Stimulated activated CD4-positive, alpha-beta T cell treated with anti-CD3 and anti-CD28 coated beads, Interleukin-4, amount 100 ng/mL, for 48 hours (primary cell): ENCODE measurements around the gene GNG7.
A peak's percentile ranks its signal among the peaks of the same experiment; 100 is the strongest.
"Not testable (repeated sequence)": the region's sequence is repeated elsewhere in the genome, so short reads cannot be mapped to it uniquely, and the experiment has no call there.

Source experiments
- DNase-seq, 2 donors: peaks; one replicate each; pipeline ENCODE4 v3.0.0-alpha.2; 2020; ENCODE audit warnings: low read depth in 2 of 2

The GNG7 gene

DNA sequence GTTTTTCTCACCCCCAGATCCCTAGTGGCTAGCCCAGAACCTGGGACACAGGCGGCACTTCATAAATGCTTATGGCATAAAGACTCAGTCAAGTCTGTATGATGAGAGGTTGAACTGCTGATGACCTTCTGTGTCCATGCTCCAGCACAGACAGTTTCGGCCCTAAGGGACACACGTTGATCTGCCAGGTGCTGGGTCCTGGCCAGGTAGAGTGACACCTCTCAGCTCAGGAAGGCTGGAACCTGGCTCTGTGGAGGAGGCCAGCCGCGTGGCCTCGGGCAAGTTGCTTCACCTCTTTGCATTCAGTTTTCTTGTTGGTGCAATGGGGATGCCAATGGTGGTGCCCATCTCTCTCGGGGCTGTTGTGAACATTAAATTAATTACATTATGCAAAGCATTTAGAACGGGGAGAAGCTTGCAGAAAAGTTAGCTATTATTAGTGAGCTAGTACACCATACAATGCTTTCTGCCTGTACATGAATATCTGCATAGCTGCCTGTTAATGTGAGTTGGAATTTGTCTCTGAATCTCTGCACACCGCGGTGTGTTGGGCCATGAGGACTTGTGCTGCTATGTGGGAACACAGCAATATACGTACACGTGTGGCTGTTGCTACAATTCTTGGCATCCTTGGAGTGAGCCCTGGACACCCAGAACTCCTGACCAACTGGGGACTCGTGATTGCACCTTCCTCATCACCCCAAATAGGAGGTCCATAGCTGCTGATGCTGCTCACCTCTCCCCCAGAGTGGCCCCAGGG lies 218.1 kb downstream of the GNG7 start:
- DNase-seq = no peak

DNA sequence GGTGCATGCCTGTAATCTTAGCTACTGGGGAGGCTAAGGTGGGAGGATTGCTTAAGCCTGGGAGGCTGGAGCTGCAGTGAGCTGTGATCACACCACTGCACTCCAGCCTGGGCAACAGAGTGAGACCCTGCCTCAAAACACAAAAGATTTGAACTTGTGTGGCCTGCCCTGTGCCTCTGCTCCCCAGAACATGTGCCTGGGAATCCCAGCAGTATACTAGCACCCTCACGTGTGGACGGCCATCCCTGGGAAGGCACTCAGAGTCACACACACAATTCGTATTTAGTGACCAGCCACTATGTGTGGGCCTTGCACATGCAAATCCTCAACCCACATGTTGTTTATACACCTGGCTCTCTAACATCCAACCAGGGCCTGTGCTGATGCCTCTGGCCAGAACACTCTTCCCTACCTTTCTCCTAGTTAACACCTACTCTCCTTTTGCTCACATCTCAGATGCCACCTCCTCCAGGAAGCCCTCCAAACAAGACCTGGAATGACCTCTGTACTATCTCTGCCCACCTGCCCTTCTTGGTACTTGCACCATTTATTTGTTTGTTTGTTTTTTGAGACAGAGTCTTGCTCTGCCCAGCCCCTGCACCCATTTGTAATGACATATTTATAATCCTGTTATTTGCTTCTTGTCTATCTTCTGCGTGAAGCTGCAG lies 218.9 kb downstream of the GNG7 start:
- no peak for DNase-seq

DNA sequence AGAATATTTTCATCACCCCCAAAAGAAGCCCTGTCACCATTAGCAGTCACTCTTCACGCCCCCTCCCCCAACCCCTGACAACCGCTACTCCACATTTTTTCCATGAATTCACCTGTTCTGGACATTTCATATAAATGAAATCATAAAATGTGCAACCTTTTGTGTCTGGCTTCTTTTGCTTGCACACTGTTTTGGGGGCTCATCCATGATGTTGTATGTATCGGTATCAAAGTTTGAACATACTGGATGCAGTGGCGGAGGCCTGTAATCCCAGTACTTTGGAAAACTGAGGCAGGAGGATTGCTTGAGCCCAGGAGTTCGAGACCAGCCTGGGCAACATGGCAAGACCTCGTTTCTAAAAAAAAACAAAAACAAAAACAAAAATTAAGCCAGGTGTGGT lies 219.4 kb downstream of the GNG7 start:
- no peak for DNase-seq

DNA sequence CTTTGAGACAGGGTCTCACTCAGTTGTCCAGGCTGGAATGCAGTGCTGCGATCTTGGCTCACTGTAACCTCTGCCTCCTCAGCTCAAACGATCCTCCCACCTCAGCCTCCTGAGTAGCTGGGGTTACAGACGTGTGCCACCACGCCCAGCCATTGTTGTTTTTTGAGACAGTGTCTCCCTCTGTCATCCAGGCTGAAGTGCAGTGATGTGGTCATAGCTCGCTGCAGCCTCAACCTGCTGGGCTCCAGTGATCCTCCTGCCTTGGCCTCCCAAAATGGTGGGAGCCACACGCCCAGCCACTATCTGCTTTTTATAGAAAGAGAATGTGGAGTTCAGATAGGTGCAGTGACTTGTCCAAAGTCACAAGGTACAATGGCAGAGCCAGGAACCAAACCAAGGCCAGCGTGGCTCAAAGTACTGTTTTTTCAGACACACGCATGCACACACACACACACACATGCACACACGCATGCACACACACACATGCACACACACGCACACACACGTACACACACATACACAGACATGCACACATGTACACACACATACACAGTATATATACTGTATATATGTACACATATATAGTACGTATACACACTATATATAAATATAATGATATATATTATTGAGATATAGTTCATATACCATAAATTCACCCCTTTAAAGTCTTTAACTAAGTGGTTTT lies 220.0 kb downstream of the GNG7 start:
- DNase-seq = no peak

DNA sequence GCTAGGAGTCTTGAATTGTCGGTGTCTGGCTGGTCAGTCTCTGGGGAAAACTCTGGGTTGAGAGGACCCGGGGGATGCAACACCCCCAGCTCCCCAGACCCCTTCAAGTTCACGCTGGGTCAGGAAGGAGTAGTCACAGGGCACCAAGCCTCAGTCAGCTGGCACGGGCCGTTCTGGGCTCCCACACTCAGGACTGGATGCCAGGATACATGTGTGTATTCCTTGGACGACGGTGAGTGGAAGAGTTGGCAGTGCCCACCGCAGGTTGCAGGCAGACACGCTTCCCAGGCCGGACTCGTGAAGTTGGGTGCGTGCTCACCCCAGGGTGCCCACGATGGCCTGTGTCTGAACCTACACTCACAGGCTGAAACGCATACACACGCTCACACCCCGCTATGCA lies 221.0 kb downstream of the GNG7 start:
- DNase-seq = no peak

DNA sequence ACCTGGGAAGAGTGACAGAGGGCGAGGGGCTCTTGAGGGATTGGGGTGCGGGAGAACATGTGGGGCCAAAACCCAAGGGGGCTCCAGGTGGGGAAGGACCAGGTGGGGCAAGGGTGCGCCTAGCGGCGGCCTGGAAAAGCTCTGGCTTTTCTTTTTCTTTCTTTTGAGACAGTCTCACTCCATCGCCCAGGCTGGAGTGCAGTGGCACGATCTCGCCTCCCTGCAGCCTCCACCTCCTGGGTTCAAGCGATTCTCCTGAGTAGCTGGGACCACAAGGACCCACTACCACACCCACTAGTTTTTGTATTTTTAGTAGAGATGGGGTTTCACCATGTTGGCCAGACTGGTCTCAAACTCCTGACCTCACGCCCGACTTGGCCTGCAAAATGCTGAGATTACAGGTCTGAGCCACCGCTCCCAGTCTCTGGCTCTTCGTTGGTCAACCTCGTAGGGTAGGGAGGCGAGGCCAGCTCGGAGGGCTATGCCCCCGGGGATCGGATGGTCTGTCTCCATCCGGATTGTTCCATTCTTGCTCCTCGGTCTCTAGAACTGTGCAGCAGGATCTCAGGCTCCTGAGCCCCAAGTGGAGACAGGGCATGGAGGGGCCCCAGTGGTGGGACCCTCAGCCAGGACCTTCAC lies 222.8 kb downstream of the GNG7 start:
- DNase-seq = no peak

DNA sequence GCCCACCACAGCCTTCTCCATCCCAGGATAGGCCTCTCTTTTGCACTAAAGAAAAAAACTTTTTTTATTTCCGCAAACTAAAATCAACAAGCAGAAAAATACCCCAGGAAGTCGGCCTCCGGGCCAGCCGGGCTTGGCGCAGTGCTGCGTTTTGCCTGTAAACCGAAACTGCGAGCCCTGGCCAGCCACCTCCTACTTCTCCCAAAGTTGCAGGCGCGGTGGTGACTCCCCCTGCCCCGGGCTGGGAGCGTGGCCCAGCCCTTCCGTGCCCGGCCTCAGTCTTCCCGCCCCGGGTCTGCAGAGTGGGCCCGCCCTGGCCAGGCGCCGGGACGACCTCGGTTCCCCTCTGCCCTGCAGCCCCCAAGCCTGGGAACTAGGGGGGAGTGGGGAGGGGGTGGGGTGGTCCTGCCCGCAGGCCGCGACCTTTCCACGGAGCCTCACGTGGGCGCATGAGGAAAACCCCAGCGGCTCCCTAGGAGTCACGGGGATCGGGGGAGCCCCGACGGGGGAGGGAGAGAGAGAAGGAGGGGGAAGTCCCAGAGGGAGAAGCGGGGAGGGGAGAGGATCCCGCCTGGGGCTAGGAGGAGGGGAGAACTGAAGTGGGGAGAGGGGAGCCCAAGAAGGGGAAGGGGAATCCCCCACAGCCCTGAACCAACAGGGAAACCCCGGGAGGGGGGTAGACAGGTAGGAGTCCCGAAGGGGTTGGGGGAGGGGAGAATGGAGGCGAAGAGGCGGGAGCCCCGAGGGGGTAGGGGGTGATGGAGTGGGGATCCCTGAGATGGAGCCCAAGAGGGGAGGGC lies 223.5 kb downstream of the GNG7 start:
- DNase-seq = peak in 1 of 2 donors; percentile 55

DNA sequence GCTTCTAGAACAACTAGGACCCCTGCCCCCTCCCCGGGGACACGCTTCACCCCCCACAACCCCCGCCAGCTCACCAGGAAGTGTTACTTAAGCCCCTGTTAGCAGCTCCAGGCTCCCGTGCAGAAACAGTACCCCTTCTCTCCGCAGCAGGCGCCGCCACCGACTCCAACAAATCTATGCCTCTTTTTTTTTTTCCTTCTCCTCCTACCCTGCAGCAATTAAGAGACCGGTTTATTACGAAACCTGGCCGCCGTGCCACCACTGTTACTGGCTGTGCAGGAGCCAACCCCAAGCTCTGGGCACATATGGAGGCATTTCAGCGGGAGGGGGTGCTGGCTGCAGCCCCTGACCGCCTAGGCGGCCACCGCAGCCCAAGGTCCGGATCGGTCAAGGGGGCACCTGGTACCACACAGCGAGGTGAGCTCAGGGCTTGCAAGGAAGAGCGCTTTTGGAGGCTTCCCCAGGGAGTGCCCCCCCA lies 224.2 kb downstream of the GNG7 start:
- peak; percentile 30 to 49 for DNase-seq

DNA sequence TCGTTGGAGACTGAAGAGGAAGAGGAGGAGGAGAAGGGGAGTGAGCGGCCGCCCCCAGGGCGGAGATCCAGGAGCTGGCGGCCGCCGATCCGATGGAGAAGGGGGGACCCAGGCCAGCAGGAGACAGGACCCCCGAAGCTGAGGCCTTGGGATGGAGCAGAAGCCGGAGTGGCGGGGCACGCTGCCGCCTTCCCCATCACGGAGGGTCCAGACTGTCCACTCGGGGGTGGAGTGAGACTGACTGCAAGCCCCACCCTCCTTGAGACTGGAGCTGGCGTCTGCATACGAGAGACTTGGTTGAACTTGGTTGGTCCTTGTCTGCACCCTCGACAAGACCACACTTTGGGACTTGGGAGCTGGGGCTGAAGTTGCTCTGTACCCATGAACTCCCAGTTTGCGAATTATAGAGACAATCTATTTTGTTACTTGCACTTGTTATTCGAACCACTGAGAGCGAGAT lies 224.7 kb downstream of the GNG7 start:
- no peak for DNase-seq

DNA sequence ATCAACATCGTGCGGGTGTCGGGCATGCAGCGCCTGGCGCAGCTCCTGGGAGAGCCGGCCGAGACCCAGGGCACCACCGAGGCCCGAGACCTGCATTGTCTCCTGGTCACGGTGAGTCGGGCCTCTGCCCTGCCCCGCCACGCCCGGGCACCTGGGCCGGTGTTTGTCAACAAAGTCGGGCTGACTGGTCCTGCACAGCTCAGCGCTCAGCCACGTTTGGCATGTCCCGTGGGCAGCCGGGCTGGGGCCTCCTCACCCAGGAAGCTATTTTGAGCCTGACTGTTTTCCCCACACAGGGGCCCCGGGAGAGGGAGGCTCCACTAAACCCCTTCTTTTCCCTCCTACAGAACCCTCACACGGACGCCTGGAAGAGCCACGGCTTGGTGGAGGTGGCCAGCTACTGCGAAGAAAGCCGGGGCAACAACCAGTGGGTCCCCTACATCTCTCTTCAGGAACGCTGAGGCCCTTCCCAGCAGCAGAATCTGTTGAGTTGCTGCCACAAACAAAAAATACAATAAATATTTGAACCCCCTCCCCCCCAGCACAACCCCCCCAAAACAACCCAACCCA lies 225.3 kb downstream of the GNG7 start:
- DNase-seq = no peak

DNA sequence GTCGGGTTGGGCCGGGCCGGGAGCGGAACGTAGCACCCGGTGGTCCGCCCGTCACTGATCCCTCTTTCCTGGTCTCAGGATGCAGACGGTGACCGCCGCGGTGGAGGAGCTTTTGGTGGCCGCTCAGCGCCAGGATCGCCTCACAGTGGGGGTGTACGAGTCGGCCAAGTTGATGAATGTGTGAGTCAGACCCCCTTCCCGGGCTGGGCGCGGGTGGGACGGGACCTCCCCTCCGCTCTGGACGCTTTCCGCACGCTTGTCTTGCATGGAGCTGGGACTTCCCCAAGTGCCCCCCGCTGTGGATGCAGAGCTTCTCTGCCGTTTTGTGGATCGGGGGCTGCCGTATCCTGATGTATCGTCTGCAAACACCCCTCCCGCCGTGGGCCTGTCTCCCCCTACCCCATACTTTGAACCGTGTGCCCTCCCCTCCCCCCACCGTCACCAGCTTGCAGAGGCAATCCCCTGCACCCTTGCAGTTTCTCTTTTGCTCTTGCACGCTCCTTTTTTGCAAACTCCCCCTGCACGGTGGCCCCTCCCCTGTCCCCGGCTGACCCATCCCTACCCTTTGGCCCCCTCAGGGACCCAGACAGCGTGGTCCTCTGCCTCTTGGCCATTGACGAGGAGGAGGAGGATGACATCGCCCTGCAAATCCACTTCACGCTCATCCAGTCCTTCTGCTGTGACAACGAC lies 225.9 kb downstream of the GNG7 start:
- DNase-seq = peak; percentile 57 to 63

DNA sequence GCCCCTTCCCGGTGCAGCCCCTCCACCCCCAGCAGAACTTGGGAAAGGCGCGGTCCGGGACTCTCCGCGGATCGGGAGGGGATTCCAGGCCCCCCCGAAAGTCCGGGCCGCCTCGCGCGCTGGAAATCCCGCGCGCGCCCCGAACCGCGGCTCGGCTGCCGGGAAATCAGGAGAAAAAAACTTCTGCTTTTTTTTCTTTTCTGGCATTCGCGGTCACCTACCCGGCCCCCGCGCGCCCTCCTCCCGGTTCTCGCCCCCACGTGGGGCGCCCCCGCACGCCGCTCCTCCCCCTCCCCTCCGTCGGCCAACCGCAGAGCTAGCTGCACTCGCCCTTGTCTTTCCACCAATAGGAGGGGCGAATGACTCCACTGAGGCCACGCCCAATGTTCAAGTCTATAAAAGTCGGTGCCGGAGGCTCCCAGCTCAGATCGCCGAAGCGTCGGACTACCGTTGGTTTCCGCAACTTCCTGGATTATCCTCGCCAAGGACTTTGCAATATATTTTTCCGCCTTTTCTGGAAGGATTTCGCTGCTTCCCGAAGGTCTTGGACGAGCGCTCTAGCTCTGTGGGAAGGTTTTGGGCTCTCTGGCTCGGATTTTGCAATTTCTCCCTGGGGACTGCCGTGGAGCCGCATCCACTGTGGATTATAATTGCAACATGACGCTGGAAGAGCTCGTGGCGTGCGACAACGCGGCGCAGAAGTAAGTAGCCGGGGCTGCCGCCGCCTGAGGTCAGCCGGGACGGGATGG lies 226.6 kb downstream of the GNG7 start, which contains the start of gene GADD45B:
Gene GADD45B (plus strand): TSS at position 426 of the 749 bp plus-strand sequence. CDS start 232 bp downstream, at position 658.
- peak; percentile 94 to 97 for DNase-seq

DNA sequence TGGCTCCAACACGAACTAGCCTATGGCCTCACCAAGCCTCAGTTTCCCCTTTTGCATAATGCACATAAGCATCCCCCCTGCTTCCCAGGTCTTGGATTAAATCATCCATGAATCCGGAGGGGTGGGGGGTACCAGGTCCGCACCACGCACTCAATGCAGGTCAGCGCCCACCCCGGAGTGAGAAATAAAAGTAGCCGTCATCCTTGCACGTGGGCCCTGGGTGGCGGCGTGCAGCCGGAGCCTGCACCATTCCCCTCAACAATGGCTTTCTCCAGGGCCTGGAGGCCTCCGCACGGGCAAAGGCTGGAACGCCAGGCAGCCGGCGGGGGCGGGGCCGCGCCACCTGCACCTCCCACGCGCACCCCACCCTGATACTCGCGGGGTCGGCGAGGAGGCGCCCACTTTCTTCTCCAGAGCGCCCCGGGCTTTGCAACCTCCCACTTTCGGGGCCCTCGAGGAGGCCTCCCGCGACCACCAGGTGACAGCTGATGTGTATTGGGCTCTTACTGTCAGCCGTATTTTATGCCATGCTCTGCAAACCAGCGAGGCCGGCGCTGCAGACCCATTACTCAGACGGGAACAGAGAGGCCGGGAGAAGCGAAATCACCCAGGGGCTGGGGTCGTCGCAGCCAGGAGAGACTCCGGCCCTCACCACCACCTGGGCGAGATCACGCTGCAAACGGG lies 227.3 kb downstream of the GNG7 start:
- DNase-seq = peak; percentile 63 to 64

DNA sequence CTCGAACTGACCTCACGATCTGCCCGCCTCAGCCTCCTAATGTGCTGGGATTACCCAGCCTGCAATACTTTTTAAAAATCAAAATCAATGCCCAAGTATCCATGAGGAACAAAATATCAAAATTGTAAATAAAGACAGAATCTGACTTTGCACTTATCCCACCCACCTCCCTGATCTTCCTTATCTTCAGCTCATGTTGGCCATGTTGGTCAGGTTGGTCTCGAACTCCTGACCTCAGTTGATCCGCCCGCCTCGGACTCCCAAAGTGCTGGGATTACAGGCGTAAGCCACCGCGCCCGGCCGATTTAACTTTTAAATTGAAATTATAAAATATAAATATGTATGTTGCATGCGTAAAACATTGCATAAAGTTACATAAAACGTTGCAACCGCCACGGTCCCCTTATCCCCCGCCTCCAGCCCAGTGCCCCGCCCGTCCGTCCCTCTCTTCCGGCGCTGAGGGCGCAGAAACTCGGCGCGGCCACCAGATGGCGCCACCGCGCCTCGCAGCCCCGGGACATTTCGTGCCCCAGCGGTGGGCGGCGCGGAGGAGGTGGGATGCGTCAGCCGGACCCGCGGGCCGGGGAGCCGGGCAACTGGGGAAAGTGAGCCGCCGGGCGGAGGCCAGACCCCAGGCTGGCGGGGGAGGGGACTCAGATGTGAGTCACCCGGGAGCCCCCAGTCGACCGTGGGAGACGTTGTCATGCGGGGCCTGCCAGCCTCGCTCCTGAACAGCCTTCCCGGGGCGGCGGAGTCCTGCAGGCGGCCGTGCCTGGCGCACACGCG lies 228.1 kb downstream of the GNG7 start:
- DNase-seq = peak; percentile 86 to 87

DNA sequence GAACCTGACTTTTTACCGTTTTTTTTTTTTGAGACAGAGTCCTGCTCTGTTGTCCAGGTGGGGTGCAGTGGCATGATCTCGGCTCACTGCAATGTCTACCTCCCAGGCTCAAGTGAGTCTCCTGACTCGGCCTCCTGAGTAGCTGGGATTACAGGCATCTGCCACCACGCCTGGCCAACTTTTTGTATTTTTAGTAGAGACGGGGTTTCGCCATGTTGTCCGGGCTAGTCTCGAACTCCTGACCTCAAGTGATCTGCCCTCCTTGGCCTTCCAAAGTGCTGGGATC lies 232.6 kb downstream of the GNG7 start:
- not testable (repeated sequence) for DNase-seq

DNA sequence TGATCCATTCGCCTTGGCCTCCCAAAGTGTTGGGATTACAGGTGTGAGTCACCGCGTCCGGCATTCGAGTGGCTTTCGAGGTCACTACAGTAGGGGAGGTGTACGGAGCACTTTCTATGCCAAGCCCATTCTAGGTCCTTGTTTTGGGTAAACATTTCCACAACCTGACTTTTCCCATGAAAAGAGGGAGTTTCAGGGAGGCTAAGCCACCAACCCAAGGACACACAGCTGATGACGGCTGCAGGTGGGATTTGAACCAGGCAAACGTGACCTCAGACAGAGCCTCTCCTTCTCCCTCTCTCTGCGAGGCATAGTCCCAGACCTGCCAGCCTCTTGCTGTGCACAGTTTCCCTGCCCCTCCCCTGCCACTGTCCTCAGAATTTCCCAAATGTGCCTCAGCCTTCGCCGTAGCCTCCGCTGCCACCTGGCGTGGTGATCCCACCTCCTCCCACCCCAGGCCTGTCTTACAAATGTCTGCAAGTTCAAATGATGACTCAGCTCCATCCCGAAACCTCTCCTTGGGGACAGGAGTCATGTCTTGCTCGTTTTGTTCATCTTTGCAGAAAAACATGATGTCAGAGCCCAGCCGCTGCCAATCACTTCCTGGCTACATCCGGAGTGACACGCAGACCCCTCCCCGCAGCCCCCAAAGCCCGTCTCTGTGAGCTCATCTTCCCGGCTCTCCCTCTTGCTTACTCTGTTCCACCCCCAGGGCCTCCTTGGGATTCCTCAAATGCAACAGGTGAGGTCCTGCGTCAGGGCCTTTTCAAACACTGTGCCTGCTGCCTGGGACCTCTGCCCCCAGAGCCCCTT lies 233.2 kb downstream of the GNG7 start:
- no peak for DNase-seq

DNA sequence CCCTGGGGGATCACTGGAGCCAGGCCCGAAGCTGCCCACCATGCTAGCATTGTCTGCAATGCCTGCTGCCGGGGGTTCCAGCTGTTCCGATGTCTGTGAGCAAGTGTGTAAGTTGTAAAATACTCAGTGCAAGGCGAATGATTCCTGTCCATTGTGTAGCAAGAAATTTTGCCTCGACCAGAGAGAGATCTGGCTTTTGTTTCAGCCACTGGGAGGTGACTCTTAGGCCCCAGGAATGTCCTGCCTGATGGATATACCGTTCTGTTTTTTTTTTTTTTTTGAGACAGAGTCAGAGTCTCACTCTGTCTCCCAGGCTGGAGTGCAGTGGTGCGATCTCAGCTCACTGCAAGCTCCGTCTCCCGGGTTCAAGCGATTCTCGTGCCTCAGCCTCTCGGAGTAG lies 233.9 kb downstream of the GNG7 start:
- no peak for DNase-seq
